GM23248 (cell line): ENCODE results near the gene PRL.

ENCODE experiments used
- EZH2 ChIP-seq: fragments of 200-600 bp; sonication (generic); IDR thresholded peaks from 2 replicates; pipeline ENCODE4 v1.6.1; 2018; ENCODE audit warnings: antibody characterized with exemption, mild to moderate bottlenecking; ENCODE audit not compliant: insufficient read depth, poor library complexity, severe bottlenecking
- EZH2phosphoT487 ChIP-seq: fragments of 200-600 bp; sonication (generic); IDR thresholded peaks from 2 replicates; pipeline ENCODE4 v1.6.1; 2018; ENCODE audit warnings: antibody characterized with exemption, moderate library complexity, mild to moderate bottlenecking, low read depth; ENCODE audit not compliant: insufficient read depth

DNA sequence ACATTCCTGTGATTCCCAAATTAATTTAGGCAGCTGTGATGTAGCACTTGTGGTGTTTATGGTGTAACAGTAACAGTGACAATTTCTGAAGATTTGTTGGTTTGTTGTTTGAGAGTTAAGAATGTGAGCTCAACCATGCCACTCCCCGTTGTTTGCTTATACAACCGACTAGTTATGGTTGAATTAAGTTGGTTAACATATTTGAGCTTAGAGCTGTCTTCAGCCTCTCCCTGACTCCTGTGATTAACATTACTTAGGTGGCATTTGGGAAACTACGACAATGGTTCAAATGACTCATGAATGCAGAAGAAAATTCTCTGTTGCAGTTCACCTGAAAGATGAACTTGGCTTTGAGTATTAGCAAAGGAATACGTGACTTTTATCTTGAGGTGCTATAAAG, 35.9 kb upstream of the PRL start:
- TF ChIP-seq EZH2 (no peak), EZH2phosphoT487 (no peak)
